ENCODE data around the gene KANK4.

Gene KANK4

DNA sequence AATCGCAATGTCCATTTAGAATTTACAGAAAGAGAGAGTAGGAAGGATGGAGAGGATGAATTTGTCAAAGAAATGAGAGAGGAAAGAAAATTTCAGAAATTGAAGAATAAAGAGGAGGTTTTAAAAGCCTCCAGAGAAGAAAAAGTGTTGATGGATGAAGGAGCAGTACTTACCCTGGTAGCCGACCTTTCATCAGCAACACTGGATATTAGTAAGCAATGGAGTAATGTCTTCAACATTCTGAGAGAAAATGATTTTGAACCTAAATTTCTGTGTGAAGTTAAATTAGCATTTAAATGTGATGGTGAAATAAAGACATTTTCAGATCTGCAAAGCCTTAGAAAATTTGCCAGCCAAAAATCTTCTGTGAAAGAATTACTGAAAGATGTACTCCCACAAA is 112.0 kb downstream of the KANK4 start:
- no peak for DNase-seq (ENCODE audit: low read depth)

DNA sequence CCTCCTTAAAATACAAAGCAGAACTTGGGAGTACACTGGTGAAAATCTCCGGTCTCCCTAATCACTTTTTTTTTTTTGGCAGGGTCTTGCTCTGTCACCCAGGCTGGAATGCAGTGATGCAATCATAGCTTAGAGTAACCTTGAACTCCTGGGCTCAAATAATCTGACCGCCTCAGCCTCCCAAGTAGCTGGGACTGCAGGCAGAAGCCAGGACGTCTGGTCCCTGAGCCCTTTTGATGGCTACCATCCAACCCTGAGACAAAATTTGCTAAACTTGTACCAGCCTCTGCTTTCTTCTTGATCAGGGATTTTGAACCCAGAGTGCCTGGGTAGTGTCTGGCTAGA is 120.5 kb downstream of the KANK4 start:
- no peak for DNase-seq (ENCODE audit: low read depth)

DNA sequence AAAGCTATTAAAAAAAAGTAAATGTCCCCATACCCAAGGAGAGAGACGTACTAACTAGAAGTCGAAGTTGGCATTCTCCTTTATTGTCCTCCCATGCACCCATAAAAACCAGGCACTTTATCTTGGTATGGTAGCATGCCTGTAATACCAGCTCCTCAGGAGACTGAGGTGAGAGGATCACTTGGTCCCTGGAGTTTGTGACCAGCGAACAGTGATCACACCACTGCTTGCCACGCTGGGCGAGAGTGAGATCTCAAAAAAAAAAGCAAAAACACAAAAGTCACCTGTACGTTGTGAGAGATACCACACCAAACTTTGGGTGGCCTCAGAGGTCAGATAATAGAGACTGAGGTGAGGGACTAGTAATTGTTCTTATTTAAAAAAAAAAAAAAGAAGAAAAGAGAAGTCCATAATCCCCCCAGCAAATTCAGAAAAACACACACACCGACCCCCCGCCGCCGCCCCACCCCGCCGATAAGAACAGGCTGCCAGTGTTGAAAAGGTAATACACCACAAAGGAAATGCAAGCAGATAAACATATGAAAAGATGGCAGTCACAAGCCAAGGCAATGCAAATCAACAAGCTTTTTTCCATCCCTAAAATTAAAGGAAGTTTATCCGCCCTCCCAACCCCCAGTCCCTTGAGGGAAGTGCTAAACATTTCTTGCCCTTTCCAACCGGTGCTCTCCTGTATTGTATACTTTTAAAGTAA is 121.0 kb downstream of the KANK4 start:
- DNase-seq (ENCODE audit: low read depth) = no peak

DNA sequence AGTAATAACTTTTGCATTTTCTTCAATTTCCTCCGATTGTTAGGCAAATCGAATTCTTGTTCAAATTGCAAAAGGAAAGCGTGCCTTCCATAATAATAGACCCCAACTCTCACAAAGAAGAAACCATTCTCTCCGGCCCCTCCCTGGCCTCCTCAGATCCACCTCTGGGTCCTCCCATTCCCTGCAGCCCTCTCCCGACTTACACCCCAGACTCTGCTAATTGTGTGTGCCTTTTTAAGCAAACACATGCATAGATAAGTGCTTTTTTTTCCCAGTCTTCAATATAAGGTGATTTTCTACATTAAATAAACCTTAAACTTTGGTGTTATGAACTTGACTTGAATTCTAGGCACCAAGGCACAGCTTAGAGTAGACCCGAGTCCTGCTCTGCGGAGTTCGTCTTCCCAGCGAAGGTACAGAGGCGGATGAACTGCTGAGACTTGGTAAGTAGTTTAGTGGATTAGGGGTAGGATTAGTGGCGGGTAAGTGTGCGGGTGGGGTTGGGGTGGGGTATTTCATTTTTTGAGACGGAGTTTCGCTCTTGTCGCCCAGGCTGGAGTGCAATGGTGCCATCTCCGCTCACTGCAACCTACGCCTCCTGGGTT is 123.0 kb downstream of the KANK4 start:
- no peak for DNase-seq (ENCODE audit: low read depth)

DNA sequence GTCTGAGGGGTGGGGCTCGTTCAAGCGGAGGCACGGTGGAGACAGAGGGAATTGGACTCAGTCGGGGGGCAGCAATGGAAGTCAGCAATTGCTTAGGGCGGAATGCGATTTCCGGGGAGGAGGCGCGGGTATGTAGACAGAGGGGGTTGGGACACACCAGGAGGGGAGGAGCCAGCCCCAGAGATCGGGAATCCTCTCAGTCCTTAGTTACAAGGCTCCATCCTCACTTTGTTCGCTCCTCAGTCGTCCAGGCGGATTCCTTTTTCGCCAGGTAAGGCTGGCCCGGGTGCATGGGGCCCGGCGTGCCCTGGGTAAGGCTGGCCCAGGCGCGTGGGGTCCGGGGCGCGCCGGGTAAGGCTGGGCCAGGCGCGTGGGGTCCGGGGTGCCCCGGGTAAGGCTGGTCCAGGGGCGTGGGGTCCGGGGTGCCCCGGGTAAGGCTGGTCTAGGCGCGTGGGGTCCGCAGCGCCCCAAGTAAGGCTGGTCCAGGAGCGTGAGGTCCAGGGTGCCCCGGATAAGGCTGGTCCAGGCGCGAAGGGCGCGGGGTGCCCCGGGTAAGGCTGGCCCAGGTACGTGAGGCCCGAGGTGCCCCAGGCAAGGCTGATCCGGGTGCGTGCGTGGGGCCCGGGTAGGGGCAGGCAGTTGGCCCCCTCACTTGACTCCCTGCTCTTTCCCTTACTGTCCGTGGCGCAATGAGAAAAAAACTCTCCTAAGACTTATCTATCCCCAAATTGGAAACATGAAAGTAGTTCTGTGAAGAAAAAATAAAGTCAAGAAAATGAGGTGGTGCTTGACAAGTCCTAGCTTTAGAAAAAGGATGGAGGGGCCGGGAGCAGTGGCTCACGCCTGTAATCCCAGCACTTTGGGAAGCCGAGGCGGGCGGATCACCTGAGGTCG is 124.3 kb downstream of the KANK4 start, which contains the start of gene L1TD1:
Gene L1TD1, plus strand, starts transcription at position 199 of the 894 bp plus-strand sequence. CDS start 11,780 bp downstream, outside the sequence.
- DNase-seq (ENCODE audit: low read depth) = no peak

DNA sequence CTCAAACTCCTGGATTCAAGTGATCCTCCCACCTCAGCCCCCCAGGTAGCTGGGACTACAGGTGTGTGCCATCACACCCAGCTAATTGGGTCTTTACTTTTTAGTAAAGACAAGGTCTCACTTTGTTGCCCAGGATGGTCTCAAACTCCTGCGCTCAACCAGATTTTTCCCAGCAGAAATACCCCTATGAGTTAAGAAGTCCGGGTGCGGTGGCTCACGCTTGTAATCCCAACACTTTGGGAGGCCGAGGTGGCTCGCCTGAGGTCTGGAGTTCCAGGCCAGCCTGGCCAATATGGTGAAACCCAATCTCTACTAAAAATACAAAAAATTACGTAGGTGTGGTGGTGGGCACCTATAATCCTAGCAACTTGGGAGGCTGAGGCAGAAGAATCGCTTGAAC is 131.1 kb downstream of the KANK4 start:
- DNase-seq (ENCODE audit: low read depth) = no peak

DNA sequence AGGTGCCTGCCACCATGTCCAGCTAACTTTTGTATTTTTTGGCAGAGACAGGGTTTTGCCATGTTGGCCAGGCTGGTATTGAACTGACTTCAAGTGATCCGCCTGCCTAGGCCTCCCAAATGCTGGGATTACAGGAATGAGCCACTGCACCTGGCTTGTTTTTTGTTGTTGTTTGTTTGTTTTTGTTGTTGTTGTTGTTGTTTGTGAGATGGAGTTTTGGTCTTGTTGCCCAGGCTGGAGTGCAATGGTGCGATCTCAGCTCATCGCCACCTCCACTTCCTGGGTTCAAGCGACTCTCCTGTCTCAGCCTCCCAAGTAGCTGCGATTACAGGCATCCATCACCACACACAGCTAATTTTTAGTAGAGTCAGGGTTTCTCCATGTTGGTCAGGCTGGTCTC is 131.7 kb downstream of the KANK4 start:
- no peak for DNase-seq (ENCODE audit: low read depth)

Measured in GM04504 (cell line).